Mesenchymal stem cell (in vitro differentiated cells and primary cell): ENCODE results near the gene POLR3H.
A peak's percentile ranks its signal among the peaks of the same experiment; 100 is the strongest.
"Not testable (repeated sequence)": the region's sequence is repeated elsewhere in the genome, so short reads cannot be mapped to it uniquely, and the experiment has no call there.

ENCODE experiments used
- DNase-seq: peaks from one replicate; pipeline ENCODE4 v3.0.0-alpha.2; 2013
- H2AFZ ChIP-seq: one replicate; pipeline ENCODE4 v1.6.1; 2013; ENCODE audit warnings: low read depth, mild to moderate bottlenecking, control low read depth, inconsistent platforms, low read length, moderate library complexity
- H2AK5ac ChIP-seq: 2 replicates; pipeline ENCODE4 v1.6.1; 2013; ENCODE audit warnings: low read length, moderate library complexity, mild to moderate bottlenecking, inconsistent platforms; ENCODE audit not compliant: severe bottlenecking
- H2BK120ac ChIP-seq: one replicate; pipeline ENCODE4 v1.6.1; 2013; ENCODE audit warnings: low read depth, mild to moderate bottlenecking, inconsistent platforms, low read length, moderate library complexity
- H2BK12ac ChIP-seq, 2 experiments: one replicate each; pipeline ENCODE4 v1.6.1; 2013; ENCODE audit warnings: inconsistent platforms in 2 of 2, low read length in 2 of 2, mild to moderate bottlenecking in 2 of 2, moderate library complexity in 2 of 2, control low read depth in 1 of 2
- H2BK15ac ChIP-seq: one replicate; pipeline ENCODE4 v1.6.1; 2013; ENCODE audit warnings: mild to moderate bottlenecking, low read depth, inconsistent platforms; ENCODE audit not compliant: poor library complexity, severe bottlenecking
- H2BK5ac ChIP-seq: 2 replicates; pipeline ENCODE4 v1.6.1; 2013; ENCODE audit warnings: low read depth, mild to moderate bottlenecking, low read length, control low read depth, inconsistent platforms; ENCODE audit not compliant: poor library complexity, severe bottlenecking
- H3K14ac ChIP-seq, 2 experiments: one replicate each; pipeline ENCODE4 v1.6.1; 2013; ENCODE audit warnings: inconsistent platforms in 2 of 2, low read length in 2 of 2, control low read depth in 1 of 2, mild to moderate bottlenecking in 1 of 2, moderate library complexity in 1 of 2
- H3K18ac ChIP-seq, 2 experiments: one replicate each; pipeline ENCODE4 v1.6.1; 2013; ENCODE audit warnings: inconsistent platforms in 2 of 2, low read length in 2 of 2, control low read depth in 1 of 2, low read depth in 1 of 2, mild to moderate bottlenecking in 1 of 2
- H3K23ac ChIP-seq, 2 experiments: one replicate each; pipeline ENCODE4 v1.6.1; 2013; ENCODE audit warnings: inconsistent platforms in 2 of 2, low read length in 2 of 2, mild to moderate bottlenecking in 2 of 2, moderate library complexity in 2 of 2, control low read depth in 1 of 2
- H3K27ac ChIP-seq: 2 replicates; pipeline ENCODE4 v1.5.1; 2013; ENCODE audit warnings: mild to moderate bottlenecking, moderate library complexity, low read length, control low read depth, inconsistent platforms; ENCODE audit not compliant: poor library complexity, severe bottlenecking
- H3K27me3 ChIP-seq, 2 experiments: 2 replicates each; pipeline versions ENCODE4 v1.6.1 to v1.7.0; 2013; ENCODE audit warnings: low read length in 2 of 2, mild to moderate bottlenecking in 2 of 2, moderate library complexity in 2 of 2, control low read depth in 1 of 2, inconsistent platforms in 1 of 2; ENCODE audit not compliant: control insufficient read depth in 1 of 2, insufficient read depth in 1 of 2
- H3K36me3 ChIP-seq, 2 experiments: 2 replicates each; pipeline versions ENCODE4 v1.6.1 to v1.7.0; 2013; ENCODE audit warnings: low read length in 2 of 2, control low read depth in 1 of 2, inconsistent platforms in 1 of 2, low read depth in 1 of 2, mild to moderate bottlenecking in 1 of 2; ENCODE audit not compliant: insufficient read depth in 2 of 2, control insufficient read depth in 1 of 2
- H3K4ac ChIP-seq, 2 experiments: one replicate each; pipeline ENCODE4 v1.6.1; 2013; ENCODE audit warnings: inconsistent platforms in 2 of 2, low read length in 2 of 2, mild to moderate bottlenecking in 2 of 2, moderate library complexity in 2 of 2, control low read depth in 1 of 2, low read depth in 1 of 2
- H3K4me1 ChIP-seq: 2 replicates; pipeline ENCODE4 v1.6.1; 2013; ENCODE audit warnings: low read depth, low read length, control low read depth; ENCODE audit not compliant: control insufficient read depth, insufficient read depth
- H3K4me2 ChIP-seq: 2 replicates; pipeline ENCODE4 v1.6.1; 2013; ENCODE audit warnings: low read length, mild to moderate bottlenecking, inconsistent platforms; ENCODE audit not compliant: poor library complexity, severe bottlenecking
- H3K4me3 ChIP-seq, 2 experiments: 2 replicates each; pipeline versions ENCODE4 v1.5.1 to v1.7.0; 2013; ENCODE audit warnings: low read length in 2 of 2, mild to moderate bottlenecking in 2 of 2, control low read depth in 1 of 2, low read depth in 1 of 2; ENCODE audit not compliant: insufficient read depth in 1 of 2
- H3K79me1 ChIP-seq: replicated peaks from 2 replicates; pipeline ENCODE4 v1.6.1; 2013; ENCODE audit warnings: mild to moderate bottlenecking, control low read depth, low read length, inconsistent platforms; ENCODE audit not compliant: poor library complexity, severe bottlenecking
- H3K9ac ChIP-seq: 2 replicates; pipeline ENCODE4 v1.7.0; 2013; ENCODE audit warnings: mild to moderate bottlenecking, low read length, moderate library complexity
- H3K9me3 ChIP-seq: 2 replicates; pipeline ENCODE4 v1.7.0; 2013; ENCODE audit warnings: mild to moderate bottlenecking, low read length; ENCODE audit not compliant: control insufficient read depth
- H4K8ac ChIP-seq: one replicate; pipeline ENCODE4 v1.6.1; 2013; ENCODE audit warnings: inconsistent platforms, mild to moderate bottlenecking, low read length, moderate library complexity
- H4K91ac ChIP-seq: one replicate; pipeline ENCODE4 v1.6.1; 2013; ENCODE audit warnings: mild to moderate bottlenecking, low read length, inconsistent platforms
- WGBS: methylation state at CpG from one replicate; pipeline ENCODE4 v1.1.7; 2013; ENCODE audit warnings: mixed read lengths; 5-methylcytosine and 5-hydroxymethylcytosine counted together

The POLR3H gene

DNA sequence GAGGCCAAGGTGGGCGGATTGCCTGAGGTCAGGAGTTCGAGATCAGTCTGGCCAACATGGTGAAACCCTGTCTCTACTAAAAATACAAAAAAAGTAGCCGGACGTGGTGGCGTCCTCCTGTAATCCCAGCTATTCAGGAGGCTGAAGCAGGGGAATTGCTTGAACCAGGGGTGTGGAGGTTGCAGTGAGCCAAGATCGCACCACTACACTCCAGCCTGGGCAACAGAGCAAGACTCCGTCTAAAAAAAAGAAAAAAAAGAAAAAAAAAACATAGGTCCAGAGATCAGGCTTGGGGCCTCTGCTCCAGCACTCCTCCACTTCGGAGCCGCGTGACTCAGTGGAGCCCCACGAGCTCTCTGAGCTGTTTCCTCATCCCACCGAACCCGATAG, 14.0 kb upstream of the POLR3H start:
- not testable (repeated sequence) for H3K79me1 ChIP-seq, H3K27ac ChIP-seq, H3K14ac ChIP-seq, H3K36me3 ChIP-seq, H2BK120ac ChIP-seq, H2BK5ac ChIP-seq, H3K4me3 ChIP-seq, H4K91ac ChIP-seq, H3K4ac ChIP-seq, H2AFZ ChIP-seq, H3K4me2 ChIP-seq, H2AK5ac ChIP-seq, H3K27me3 ChIP-seq, H3K9me3 ChIP-seq, H3K9ac ChIP-seq, DNase-seq, H3K23ac ChIP-seq
- Histone ChIP-seq H2BK15ac (peak overlapping the region; percentile 44), H4K8ac (peak overlapping the region; percentile 52), H3K18ac (peak overlapping the region in 1 of 2 experiments; percentile 52), H2BK12ac (peak overlapping the region in 1 of 2 experiments; percentile 11), H3K4me1 (peaks cover 46% of the 10 kb centered on the region)
- WGBS = 97% methylated on average over 13 of the region's 13 CpGs

DNA sequence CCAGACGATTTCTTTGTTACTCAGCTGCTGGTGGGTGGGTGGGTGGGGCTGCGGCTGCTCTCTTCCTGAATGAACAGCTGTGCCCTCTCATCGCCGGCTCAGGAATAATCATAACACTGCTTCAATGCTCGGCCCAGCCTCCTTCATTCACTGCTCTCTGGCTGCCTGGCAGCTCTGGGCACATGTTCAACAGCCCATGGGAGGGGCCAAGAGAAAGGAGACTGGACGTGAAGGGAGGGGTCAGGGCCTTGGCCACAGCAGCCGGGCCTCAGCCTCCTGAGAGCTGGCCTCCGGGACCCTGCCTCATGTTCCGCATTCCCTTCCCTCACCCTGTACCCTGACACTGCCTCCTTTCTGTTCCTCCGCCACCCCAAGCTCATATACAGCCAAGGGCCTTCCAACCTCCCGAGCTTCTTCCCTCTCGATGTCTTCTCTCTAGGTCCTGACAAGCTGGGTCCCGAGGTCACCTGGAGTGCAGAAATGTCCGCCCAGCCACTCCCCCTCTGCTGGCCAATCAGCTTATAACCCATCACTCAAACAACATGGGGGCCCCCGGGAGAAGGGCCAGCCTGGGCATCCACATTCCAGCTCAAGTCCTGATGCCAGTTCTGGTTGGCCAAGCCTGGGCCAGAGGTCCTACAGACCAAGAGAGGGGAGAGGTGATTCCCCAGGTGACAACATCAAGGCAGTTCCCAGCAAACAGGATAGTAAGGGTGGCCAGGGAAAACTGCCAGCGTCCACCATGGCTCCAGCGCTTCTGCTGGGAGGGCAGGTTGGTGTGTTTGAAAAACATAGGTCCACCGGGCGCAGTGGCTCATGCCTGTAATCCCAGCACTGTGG, 13.4 kb upstream of the POLR3H start:
- Histone ChIP-seq H2BK15ac (peak overlapping the region; percentile 44), H3K27me3 (no peaks in the 10 kb centered on the region), H4K91ac (peak overlapping the region; percentile 58), H3K23ac (no peak overlapping the region), H3K4me1 (peaks cover 40% of the 10 kb centered on the region), H2BK120ac (peak overlapping the region; percentile 35), H3K79me1 (no peaks in the 10 kb centered on the region), H3K4me2 (no peak overlapping the region), H4K8ac (peak overlapping the region; percentile 52), H2BK12ac (peak overlapping the region; percentile 0 to 11), H3K4ac (peak overlapping the region in 1 of 2 experiments; percentile 46), H3K9me3 (no peaks in the 10 kb centered on the region), H2AK5ac (peak overlapping the region; percentile 24), H3K4me3 (no peak overlapping the region), H3K27ac (no peak overlapping the region), H2BK5ac (no peak overlapping the region), H2AFZ (no peak overlapping the region), H3K18ac (peak overlapping the region; percentile 48 to 52), H3K9ac (peak overlapping the region; percentile 30), H3K14ac (no peak overlapping the region), H3K36me3 (no peaks in the 10 kb centered on the region)
- WGBS = 72% methylated on average over 16 of the region's 19 CpGs
- DNase-seq = peak; percentile 63

DNA sequence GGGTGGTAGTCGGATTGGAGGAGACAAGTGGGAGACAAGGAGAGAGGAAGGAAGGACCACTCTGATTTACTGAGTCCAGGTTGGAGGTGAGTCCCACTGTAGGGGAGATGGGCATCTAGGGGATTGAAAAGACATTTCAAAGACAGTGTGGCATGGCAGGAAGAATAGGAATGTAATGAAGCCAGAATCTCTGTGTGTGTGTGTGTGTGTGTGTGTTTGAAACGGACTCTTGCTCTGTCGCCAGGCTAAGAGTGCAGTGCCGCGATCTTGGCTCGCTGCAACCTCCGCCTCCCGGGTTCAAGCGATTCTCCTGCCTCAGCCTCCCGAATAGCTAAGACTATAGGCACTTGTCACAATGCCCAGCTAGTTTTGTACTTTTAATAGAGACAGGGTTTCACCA, 12.3 kb upstream of the POLR3H start:
- no peak overlapping the region for H3K4ac ChIP-seq
- no peak overlapping the region for H2AFZ ChIP-seq
- no peak overlapping the region for H2AK5ac ChIP-seq
- H3K79me1 ChIP-seq = no peaks in the 10 kb centered on the region
- no peak overlapping the region for H4K8ac ChIP-seq
- no peak overlapping the region for H4K91ac ChIP-seq
- H3K4me3 ChIP-seq = no peak overlapping the region
- H2BK5ac ChIP-seq = no peak overlapping the region
- no peak overlapping the region for H3K18ac ChIP-seq
- H3K23ac ChIP-seq = no peak overlapping the region
- no peaks in the 10 kb centered on the region for H3K36me3 ChIP-seq
- H3K27ac ChIP-seq = no peak overlapping the region
- H2BK12ac ChIP-seq = peak overlapping the region in 1 of 2 experiments; percentile 70
- H2BK15ac ChIP-seq = no peak overlapping the region
- H3K9ac ChIP-seq = no peak overlapping the region
- no peak overlapping the region for H3K14ac ChIP-seq
- no peak for DNase-seq
- 98% methylated on average over 10 of the region's 10 CpGs for WGBS
- H3K4me1 ChIP-seq = peaks cover 29% of the 10 kb centered on the region
- H3K9me3 ChIP-seq = no peaks in the 10 kb centered on the region
- no peak overlapping the region for H2BK120ac ChIP-seq
- H3K4me2 ChIP-seq = no peak overlapping the region
- H3K27me3 ChIP-seq = no peaks in the 10 kb centered on the region

DNA sequence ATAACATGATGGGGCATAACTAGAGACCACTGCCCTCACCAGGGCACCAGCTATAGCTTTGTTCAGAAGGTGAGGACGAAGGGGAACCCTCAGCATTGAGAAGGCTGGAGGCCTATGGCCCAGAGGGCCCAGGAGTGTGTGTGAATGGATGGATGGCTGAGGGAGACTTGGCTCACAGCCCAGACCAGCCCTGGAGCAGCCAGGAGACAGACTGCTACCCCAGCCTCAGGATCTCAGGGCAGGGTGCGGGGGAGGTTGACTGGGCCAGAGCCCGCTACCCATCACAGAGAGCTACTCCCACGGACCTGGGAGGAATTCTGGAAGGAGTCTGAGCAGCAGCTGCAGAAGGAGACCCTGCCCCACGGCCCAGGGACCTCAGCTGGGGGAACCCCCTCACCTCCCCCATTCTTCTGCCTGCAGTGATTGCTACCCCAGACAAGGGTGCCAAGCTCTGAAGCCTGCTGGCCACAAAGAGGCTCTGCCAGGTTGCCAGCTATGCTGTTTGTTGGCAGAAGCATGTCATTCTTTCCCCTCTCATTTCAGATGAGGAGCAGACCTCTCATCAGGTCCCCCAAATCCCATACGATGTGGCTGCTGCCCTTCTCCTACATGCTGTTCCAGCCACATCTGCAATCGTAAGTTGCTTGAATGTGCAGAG, 11.2 kb upstream of the POLR3H start:
- no peak overlapping the region for H2BK5ac ChIP-seq
- no peak overlapping the region for H2AK5ac ChIP-seq
- no peak overlapping the region for H3K4me2 ChIP-seq
- H3K36me3 ChIP-seq = no peaks in the 10 kb centered on the region
- no peak overlapping the region for H3K27ac ChIP-seq
- H4K91ac ChIP-seq = no peak overlapping the region
- H4K8ac ChIP-seq = no peak overlapping the region
- H2AFZ ChIP-seq = no peak overlapping the region
- no peak overlapping the region for H3K4me3 ChIP-seq
- peaks cover 19% of the 10 kb centered on the region for H3K4me1 ChIP-seq
- DNase-seq = no peak
- 85% methylated on average over 7 of the region's 7 CpGs for WGBS
- H2BK15ac ChIP-seq = peak overlapping the region; percentile 49
- H3K14ac ChIP-seq = no peak overlapping the region
- H2BK120ac ChIP-seq = no peak overlapping the region
- no peak overlapping the region for H3K4ac ChIP-seq
- H3K9me3 ChIP-seq = no peaks in the 10 kb centered on the region
- peak overlapping the region in 1 of 2 experiments; percentile 58 for H2BK12ac ChIP-seq
- peak overlapping the region in 1 of 2 experiments; percentile 4 for H3K18ac ChIP-seq
- H3K27me3 ChIP-seq = no peaks in the 10 kb centered on the region
- no peak overlapping the region for H3K23ac ChIP-seq
- no peak overlapping the region for H3K9ac ChIP-seq
- H3K79me1 ChIP-seq = no peaks in the 10 kb centered on the region
